Measurements from ENCODE around the gene HAS3.

HAS3 gene

DNA sequence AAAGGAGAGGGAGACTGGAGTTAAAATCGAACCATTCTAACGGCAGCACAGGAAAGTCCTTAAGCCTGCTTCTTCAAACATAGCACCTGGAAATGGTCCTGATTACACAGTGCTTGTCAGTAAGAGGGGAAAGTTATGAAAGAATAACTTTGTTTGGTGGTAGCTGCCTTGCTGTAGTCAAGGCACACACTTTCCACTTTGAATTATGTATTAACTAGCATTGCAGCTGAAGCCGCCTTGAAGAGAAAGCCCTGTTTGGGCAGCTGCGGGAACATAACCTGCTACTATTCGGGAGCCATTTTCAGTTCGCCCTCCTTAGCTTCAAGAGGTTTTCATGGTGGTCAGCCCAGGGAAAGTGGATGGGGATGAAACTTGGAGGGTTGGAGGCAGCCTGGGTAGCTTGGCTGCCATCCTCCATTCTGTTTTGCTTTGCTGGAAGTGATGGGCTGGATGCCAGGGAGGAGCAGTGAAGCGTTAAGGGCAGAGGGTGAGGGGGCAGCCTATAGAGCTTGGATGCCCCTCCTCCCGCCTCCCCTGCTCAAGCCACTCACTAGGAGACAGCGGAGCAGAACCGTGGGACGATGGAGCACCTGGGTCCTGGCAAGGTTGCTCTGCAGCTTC lies 5.3 kb upstream of the HAS3 start:
- TF ChIP-seq, protein P1, sequence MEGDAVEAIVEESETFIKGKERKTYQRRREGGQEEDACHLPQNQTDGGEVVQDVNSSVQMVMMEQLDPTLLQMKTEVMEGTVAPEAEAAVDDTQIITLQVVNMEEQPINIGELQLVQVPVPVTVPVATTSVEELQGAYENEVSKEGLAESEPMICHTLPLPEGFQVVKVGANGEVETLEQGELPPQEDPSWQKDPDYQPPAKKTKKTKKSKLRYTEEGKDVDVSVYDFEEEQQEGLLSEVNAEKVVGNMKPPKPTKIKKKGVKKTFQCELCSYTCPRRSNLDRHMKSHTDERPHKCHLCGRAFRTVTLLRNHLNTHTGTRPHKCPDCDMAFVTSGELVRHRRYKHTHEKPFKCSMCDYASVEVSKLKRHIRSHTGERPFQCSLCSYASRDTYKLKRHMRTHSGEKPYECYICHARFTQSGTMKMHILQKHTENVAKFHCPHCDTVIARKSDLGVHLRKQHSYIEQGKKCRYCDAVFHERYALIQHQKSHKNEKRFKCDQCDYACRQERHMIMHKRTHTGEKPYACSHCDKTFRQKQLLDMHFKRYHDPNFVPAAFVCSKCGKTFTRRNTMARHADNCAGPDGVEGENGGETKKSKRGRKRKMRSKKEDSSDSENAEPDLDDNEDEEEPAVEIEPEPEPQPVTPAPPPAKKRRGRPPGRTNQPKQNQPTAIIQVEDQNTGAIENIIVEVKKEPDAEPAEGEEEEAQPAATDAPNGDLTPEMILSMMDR (IDR thresholded peaks at IDR 0.05) = no peak

DNA sequence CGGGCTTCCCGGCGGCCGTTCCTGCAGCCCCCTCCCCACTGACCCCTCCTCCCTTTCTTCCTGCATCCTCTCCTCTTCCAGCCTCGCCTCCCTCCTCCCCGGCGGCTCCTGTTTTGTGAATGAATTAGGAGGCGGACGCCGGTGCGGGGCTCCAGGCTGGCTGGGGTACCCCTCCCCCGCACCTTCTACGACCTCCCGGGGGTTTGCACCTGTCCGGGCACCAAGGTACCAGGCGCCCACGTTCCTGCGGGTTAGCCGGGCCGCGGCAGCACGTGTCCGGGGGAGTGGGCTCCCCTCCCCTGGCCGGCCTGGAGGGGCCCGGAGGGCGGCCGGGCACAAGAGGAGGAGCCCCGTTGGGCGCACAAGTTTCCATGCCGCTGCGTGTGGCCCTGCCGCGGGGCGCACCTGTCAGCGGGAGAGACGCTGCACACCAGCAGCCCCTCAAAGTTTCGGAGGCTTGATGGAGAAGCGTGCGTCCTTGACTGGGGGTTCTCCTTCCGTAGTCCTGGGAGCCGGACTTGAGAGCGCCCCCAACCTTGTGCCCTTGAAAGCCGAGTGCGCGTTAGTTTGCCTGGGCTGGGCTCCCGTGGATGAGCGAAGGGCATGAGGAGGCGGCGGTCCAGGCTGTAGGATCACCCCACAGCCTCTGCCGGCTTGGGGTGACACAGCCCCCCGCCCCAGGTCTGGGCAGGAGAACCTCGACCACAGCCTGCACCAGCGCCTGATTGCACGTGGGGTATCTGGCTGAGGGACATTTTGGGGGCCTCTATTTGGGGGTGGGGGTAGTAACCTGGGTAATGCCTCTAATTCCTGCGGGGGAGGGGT lies 1.2 kb downstream of the HAS3 start:
- TF ChIP-seq, protein P1 (IDR thresholded peaks at IDR 0.05) = no peak

- TF ChIP-seq, protein P1 (IDR thresholded peaks at IDR 0.05) = no peak
Measured at GRCh38 chr16:69107316-69107962, 2.0 kb downstream of the HAS3 start.

DNA sequence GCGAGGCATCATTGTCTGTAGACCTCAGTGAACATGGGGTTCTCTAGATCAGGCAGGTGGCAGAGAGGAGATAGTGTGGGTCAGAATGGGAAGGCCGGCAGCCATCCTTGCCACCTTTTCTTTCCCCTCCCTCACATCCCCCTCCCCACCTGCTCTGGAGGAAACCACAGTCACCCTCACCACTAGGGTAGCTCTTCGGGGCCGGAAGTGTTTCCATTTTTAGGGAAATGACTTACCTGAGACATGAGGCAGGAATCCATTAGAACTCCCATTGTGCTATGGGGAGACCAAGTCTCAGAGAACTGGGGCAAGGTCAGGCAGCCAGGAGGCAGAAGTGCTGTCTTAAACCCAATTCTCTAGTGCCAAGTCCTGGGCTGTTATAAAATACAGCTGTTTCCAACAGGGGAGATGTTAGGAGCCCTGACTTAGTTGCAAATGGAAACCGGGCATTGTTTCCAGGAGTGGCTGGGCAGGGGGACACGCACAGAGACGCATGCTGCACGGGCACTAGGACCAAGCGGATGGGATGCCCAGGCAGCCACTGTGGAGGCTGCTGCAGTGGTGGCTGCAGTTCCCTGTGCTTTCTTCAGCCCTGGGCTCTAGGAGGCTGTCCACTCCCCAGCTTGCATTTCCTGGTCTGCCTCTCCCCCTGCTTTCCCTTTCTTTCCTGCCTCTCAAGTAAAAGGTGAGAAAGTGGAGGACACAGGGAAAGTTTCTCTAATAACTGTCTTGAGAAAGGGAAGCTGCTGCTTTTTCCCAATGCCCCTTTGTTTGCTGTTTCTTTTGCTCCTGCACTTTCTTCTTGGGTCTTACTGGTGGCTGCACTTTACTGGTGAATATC lies 2.8 kb downstream of the HAS3 start:
- TF ChIP-seq, protein P1 (IDR thresholded peaks at IDR 0.05) = no peak

DNA sequence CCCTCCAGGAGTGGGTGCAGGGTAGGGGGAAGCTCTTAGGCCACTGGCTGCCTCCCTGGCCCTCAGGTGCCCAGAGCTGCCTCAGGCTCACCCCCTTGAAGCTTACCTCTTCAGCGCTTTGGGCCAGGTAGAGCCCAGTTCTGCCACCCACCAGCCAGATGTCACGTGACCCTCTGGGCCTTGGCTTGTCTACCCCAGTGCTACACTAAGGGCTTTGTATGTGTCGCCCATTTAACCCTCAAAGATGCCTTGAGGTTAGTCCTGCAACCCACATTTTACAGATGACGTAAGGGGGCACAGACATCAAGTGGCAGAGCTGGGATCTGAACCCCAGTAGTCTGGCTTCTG lies 3.4 kb downstream of the HAS3 start:
- TF ChIP-seq, protein P1 (IDR thresholded peaks at IDR 0.05) = no peak

GRCh38 chr16:69109486-69110270 lies 4.2 kb downstream of the HAS3 start:
- TF ChIP-seq, protein P1 (IDR thresholded peaks at IDR 0.05) = no peak
